Activated CD8-positive, alpha-beta memory T cell treated with anti-CD3 and anti-CD28 coated beads for 24 hours (primary cell): ENCODE results near the gene ORC1.

Experiments used
- DNase-seq: peaks from one replicate; pipeline ENCODE4 v3.0.0-alpha.2; 2020

ORC1 gene

DNA sequence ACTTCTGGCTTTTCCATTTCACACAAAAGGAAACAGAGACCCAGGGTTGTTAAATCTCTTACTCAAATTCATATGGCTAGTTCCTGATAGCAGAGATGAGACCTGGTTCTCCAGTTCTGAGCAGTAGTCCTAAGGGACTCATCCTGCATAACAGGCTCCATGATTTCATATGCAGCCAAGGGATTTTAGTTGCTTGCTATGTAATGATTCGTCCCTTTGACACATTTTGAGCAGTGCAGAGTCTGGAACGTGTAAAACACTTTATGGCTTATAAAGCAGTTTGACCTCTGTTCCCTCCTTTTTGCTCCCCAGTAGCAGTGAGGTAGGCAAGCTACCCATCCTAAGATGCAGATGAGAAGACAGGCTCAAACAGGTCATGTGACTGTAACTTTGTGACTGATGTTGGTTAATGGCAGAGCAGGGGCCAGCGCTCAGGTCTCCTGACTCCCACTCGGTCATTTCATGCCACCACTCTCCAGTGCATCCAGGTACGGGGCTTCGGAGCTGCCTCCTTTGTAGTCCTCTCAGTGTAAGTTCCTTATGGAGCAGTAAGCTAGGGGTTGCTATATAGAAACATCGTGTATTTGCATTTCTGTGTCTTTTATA is 62.5 kb downstream of the ORC1 start:
- no peak for DNase-seq

- DNase-seq: no peak
These were observed 66.8 kb downstream of the ORC1 start for GRCh38 chr1:52337439-52337838.

- no peak for DNase-seq
These were observed 69.2 kb downstream of the ORC1 start for GRCh38 chr1:52334906-52335528.

- DNase-seq: no peak
These were observed 71.8 kb downstream of the ORC1 start for GRCh38 chr1:52332411-52332810.

DNA sequence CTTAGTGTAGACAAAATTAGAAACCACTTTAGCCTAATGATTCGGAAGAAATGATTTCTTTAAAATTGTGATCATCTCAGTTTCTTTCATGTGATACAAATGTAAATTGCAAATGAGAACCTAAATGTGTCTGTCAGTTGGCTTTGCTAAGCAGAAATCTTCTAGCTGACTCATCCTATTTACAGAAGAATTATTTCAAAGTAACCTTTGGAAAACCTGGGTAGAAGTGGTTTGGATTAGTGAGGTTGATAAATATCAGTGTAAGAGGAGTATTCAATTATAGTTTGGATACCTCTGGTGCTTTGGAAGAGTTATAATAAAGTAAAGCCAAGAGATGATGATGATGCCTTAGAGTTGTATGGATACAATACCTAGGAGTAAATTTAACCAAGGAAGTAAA is 75.6 kb downstream of the ORC1 start:
- no peak for DNase-seq

- no peak for DNase-seq
These were observed 78.4 kb downstream of the ORC1 start for GRCh38 chr1:52325786-52326185.

GRCh38 chr1:52323731-52324130 is 80.5 kb downstream of the ORC1 start:
- DNase-seq: no peak
